ENCODE results near the gene ARHGDIA.

ARHGDIA gene

DNA sequence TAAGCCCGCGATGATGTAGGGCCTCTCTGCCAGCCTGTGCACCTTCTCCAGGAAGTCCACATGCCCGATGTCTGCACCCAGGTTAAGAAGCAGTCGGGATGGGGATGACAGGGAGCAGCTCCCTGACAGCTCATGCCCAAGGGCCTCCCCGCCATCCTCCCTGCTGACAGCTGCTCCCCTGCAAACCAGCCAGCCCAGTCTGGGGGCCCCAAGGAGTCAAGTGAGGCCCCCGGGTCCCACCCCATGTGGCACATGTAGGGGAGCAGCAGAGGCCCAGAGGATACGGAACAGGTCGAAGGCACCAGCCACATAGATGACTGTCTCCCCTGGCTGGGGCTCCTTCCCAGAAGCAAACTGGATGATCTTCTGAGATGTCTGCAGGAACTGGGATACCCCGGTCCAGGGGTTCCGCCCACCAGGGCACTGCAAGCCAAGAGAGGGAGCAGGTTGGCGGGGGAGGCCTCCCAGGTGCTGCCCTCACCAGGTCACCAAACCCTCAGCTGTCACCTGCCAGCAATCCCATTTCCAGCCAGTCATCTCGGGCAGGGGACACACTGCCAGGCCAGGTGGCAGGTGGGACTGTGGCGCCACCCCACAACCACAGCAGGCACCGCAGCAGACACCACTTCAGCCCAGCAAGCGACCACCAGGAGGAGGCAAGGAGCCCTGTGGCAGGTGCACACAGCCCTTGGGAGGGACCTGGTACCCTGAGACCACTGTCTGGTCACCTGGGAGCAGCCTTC is 35.5 kb upstream of the ARHGDIA start:
- DNase-seq, result no peak

DNA sequence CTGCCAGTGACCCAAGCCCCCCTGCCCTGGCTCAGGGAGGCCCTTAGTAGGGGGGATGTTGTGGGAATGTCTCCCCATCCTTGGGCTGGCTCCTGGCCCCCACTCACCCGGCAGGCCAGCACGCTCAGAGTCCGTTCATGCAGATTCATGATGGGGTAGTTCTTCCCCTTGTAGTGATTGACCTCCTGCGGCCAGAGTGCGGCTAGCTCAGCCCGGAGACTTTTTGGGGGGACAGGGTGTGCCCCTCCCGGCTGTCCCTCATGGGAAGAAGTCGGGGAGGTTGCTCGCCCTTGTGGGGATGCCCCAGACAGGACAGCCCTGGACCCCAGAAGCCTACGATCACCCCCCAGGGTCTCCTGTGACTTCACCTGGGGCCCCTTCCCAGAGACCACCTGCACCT is 34.9 kb upstream of the ARHGDIA start:
- no peak for DNase-seq

DNA sequence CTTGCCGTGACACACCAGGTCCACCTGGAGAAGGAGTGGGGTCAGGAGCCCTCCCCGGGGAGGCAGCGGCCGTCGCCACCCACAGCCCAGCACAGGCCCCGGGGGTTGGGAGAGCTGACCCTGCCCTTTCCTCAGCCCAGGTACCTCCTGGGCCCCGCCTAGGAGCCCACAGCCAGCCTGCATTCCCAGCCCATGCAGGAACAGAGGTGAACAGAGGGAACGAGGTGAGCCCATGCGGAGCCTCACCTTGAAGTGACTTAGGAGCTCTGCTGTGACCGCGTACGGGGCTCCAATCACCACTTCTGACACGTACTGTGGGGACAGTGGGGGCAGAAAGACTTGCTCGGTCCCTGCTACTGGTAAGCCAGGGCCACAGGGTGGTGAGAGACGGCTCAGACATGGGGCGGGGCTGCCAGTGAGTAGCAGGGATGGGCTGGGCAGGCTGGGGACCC is 34.3 kb upstream of the ARHGDIA start:
- DNase-seq, result no peak

DNA sequence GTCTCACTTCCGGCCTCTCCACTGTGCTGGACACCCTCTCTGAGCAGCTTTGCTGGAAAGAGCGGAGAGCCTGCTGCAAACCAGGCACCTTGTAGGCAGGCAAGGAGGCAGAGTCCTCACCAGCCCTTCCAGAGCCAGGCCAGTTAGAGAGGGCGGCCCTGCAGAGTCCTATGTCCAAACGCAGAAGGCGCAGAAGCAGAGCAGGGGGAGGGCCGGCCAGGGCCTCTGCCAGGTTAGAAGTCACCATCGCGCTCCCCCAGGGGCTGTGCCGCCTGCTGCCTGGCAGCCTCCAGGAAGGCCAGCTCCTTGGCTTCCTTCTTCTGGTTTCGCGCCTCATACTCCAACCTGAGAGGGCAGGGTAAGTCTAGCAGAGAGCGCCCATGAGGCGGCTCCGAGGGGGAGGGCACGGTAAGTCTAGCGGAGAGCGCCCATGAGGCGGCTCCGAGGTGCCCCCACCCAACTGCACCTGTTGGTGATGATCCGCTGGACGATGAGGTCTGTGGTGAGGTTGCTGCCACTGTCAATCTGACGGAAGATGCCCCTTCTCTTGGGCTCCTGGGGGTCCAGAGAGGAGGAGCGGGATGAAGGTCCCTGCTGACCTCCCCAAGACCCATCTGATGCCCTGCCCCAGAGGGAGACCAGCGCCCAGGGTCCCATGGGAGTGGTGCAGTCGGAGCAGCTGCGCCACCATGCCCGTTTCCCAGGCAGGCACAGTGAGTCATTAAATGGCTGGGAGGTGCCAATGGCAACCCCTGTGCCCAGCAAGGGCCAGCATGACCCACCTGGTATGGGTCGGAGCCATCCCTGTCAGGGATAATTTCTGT is 33.7 kb upstream of the ARHGDIA start:
- DNase-seq, result no peak

DNA sequence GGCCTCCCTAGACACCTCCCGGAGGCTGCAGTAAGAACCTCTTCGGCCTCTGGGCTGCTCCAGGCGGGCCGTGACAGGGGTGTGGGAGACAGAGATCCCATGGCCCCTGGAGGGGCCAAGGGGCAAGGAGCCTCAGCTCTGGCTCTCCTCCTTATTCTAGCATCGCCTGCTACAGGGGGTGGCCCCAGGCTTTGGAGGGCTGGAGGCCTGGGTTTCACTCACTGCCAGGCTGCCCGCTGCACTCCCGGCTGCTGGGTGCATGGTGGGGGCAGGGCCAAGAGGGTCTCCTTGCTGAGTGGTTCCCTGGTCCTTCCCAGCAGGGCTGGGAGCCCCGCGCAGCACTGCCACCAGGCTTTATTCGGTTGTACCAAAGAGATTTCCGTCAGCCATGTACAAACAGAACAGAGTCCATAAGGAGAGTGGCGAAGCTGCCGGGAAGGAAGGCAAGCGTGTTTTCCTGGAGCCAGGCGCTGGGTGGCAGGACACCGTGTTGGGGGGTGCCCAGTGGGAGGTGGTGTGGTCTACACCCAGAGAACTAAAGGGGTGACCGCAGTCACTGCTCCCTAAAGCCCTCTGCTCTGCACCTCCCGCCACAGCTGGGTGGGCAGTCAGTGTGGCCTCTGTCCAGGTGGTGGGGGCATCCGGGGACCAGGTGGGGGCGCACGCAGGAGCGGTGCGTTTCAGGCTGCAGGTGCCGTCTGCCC is 32.9 kb upstream of the ARHGDIA start:
- no peak for DNase-seq

DNA sequence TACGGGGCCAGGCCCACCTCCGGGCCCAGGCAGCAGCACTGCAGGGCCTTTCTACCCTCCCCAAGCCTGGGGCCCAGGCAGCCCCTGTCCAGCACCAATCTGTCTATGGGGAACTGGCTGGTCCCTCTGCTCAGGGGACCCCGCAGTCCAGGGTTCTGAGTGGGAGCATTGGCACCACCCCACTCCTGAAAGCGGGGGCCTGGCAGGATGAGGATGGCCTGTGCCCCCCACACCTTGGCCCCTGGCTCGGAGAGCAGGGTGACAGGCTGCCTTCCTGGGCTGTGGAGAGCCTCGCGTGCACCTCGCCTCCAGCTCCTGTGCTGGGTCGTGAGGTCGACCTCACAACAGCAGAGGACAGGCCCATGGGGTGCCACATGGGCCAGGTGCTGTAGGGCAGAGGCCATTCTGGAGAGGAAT is 32.3 kb upstream of the ARHGDIA start:
- DNase-seq, result no peak

DNA sequence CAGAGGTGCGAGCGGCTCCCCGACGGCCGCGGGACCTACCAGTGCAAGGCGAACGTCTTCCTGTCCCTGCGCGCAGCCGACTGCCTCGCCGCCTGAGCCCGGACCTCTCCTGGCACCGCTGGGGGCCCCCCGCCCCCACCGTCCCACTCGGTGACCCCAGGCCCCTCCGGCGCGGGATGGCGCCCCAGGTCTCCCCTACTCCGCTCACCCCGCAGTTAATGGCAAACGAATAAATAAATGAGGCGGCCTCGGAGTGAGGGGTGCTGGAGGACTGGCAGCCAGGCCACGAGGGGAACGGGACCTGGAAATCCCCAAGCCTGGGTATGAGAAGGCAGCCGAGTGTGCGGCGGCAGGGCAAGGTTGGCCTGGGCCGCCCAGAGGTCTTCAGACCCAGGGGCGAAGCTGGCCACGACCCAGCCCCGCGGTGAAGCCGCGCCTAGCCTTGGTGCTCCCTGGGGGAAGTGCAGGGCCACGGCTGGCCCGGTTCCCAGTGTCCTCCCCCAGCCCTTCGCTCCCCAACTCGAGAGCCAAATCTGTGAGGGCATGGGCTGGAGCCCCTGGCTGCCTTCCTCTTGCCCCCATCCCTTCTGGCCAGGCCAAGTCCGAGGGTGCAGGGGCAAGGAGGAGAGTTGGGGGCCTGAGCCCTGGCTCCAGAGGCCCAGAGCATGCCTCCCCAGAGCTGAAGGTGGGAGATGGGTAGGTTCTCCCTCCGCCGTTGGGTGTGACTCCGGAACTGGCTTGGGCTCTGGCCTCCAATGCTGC is 31.7 kb upstream of the ARHGDIA start:
- peak in 1 of 56 donors; percentile 18 for DNase-seq

DNA sequence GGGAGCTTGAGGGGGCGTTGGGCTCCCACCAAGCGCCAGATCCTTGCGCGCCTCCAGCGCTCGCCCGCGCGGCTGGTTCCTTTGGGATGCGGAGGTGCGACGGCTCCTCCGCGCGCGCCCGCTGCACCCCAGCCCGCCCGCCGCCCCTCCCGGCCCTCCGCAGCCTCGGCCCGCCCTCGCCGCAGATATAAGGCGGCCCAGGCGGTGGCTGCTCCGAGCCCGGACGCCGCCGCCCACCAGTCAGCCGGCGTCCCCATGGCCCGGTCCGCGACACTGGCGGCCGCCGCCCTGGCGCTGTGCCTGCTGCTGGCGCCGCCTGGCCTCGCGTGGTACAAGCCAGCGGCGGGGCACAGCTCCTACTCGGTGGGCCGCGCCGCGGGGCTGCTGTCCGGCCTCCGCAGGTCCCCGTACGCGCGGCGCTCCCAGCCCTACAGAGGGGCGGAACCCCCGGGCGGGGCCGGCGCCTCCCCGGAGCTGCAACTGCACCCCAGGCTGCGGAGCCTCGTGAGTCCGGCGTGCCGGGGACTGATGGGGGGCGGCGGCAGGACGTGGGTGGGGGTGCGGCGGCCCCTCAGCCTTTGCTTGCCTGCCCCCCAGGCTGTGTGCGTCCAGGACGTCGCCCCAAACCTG is 31.0 kb upstream of the ARHGDIA start, which contains the start of gene NPB:
Gene NPB (plus strand): TSS at position 216 of the 630 bp plus-strand sequence. CDS start 40 bp downstream, at position 256.
- DNase-seq, result peak in 8 of 56 donors; percentile 9 to 52 (median 30)

DNA sequence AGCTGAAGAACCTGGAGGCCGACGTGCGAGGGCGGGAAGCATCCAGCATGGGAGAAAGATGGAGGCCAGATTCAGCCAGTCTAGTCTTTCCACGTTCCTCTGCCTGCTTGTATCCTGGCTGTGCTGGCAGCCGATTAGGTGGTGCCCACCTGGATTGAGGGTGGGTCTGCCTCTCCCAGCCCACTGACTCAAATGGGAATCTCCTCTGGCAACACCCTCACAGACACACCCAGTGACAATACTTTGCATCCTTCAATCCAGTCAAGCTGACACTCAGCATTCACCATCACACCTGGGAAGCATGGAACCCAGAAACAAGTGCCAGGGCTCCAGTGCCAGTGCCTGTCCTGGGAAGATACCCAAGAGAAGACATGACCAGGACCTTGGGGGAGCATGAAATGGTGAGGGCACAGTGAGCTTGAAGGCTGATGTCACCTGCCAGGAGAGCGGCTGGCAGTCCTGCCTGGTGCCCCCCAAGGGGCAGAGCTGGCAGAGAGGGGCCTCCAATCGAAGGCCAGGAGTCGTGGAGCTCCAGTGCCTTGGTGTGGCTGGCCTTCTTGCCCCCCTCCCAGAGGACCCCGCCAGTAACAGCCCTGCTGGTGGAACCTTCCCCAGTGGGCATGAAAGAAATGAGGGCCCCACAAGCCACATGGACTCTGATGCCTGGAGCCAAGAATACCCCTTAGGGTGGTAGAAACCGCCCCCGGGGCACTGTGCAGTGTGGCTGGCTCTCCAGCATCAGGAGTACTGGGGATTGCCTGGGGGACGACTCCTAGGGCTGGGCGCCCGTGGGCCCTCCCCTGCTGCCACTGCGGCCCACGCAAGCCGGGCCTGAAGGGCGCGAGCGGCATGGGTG is 30.3 kb upstream of the ARHGDIA start:
- DNase-seq, result no peak

DNA sequence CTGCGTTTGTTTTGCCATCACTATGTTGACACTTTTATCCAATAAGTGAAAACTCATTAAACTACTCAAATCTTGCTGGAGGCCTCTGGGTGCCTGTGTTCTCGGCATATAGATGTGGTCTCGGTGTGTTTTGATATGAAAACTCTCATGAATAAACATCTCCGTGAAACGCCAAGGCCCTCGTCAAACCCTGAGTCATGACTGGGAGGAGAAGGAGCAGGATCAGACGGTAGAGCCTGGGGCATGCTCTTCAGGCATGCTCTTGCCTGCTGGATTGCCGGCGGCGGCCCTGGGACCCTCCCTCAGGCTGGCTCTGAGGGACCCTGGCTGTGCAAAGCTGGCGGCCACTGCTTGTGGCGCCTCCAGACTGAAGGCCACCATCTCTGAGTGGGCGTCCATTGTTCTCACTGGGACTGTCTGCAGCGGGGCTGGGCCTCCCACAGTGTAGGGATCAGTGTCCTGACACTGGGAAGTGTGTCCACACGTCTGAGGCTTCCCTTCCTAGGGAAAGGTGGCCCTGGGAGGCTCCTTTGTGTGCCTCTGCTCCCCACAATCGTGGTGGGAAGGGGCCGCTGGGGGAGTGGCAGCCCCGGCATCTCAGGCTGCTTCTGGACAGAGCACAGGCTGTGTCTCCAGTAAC is 29.2 kb upstream of the ARHGDIA start:
- DNase-seq, result no peak

DNA sequence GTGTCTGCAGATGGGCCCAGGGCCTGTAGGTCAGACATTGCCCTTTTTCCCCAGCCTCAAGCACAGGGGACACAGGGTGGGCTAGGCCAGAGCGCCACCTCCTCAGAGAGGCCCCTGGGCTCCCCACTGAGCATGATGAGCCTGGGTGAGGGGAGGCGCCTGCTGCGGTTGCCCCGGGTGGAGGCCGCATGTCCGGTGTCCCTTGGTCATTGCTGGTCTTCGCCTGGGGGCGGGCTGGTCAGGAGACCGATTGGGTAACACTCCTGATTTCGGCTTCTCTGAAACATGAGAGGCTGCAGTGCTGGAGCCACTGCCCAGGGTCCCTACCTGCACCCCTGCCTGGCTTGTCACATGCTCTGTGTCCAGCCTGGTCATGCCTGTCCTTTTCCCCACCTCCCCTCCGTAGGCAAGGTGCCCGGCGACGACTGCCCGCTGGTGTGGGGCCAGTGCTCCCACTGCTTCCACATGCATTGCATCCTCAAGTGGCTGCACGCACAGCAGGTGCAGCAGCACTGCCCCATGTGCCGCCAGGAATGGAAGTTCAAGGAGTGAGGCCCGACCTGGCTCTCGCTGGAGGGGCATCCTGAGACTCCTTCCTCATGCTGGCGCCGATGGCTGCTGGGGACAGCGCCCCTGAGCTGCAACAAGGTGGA is 28.5 kb upstream of the ARHGDIA start:
- no peak for DNase-seq

DNA sequence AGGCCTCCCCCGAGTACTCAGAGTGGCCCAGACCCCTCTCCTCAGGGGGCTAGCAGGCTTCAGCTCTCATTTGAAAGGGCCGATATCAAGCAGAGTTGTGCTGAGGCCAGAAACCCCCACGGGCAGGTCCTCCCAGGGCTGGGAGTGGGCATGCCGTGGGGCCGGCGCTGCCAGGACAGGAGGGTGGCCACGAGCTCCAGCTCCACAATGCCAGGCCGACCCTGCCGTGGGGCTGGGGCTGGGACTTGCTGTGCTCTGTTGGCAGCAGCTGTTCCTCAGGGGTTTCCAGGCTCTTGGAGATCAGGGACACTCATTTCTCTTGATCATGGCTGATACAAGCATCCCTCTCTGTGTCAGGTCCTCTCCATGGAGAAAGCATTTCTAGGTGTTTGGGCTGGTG is 27.7 kb upstream of the ARHGDIA start:
- no peak for DNase-seq

DNA sequence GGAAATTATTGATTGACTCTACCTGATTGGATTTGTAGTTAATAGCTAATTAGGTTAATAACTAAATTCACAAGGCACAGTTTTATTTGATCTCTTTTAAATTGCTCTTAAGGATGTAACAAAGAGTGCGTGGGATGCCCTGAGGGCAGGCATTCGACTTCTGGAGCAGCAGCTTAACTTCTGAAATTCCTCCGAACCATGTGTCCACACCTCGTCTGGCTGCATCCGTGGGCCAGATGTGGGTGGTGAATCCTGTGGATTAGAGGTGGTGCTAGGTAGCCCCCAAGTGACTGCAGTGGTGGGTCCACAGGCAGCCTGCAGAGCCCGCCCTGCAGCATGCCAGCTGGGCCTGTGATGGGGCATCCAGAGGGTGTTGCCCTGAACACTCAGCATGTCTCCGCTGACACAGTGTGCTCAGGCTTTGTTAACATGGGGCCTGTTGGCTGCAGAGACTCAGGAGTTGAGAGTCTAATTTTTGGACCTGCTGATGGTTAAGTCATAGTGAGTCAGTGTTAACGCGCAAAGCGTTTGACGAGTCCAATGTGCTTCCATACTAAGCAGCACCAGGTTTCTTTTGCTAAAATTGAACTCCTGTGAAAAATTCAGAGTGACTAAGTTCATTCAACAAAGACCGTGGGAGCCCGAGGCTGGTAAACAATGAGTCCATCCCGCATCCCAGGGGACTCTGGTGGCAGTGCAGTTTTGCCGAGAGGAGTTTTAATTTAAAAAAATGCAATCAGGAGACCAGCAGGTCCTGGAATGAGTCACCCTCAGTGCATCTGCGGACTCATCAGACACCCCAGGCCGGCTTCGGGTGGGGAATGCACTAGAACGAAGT is 27.1 kb upstream of the ARHGDIA start:
- peak in 3 of 56 donors; percentile 7 to 37 (median 23) for DNase-seq

DNA sequence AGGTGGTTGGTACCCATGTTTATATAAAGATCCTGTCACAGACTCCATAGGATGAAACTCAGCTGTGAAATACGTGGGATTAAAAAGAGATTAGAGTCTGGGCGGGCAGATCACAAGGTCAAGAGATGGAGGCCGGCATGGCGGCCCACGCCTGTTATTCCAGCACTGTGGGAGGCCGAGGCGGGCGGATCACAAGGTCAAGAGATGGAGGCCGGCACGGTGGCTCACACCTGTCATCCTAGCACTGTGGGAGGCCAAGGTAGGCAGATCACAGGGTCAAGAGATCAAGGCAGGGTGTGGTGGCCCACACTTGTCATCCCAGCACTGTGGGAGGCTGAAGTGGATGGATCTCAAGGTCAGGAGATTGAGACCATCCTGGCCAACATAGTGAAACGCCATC is 24.3 kb upstream of the ARHGDIA start:
- DNase-seq, result no peak

DNA sequence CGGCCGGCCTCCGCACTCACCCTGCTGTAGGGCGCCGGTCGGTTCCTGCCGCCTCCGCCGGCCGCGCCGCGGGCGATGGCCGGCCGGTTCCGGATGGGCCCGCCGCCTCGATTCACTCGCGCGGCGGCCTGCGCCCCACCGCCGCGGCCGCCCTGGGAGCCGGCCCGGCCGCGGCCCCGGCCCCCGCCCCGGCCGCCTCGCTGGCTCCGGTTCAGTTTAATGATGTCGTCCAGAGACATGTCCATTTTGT is 20.1 kb upstream of the ARHGDIA start:
- DNase-seq, result no peak

DNA sequence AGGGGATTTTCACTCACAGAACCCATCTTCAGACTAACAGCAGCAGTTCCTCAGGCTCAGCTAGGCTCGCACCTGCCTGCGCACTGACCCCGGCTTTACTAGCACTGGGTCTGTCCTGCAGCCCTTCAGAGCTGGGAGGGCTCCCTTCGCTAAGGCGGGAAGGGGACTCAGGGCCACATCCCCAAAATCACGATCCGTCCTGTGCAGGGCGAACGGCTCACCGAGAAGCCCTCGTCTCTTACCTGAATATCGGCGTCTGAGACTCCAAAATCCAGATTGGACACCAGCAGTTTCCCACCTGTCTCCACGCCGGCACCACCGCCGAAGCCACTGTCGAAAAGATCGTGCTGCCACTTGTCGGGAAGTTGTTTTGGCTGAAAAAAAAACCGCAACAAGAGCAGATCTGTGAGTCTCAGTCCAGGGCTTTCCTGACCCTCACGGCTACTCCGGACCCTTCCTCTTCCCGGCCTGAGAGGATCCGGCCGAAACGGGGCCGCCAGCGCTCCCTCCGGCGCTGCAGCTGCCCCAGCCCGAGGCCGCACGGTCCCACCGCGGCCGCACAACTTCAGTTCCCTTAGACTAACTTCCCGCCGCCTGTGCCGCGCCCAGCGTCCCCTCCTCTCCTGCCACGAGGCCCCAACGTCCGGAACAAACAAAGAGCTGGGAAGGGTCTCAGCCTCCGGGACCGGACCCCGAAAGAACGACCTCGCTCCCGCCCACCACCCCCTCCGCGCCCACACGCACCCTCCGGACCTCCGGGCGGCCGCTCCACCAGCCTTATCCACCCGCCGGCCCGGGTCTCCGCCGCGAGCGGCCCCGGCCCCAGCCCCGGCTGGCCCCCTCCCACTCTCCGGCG is 19.5 kb upstream of the ARHGDIA start:
- no peak for DNase-seq

DNA sequence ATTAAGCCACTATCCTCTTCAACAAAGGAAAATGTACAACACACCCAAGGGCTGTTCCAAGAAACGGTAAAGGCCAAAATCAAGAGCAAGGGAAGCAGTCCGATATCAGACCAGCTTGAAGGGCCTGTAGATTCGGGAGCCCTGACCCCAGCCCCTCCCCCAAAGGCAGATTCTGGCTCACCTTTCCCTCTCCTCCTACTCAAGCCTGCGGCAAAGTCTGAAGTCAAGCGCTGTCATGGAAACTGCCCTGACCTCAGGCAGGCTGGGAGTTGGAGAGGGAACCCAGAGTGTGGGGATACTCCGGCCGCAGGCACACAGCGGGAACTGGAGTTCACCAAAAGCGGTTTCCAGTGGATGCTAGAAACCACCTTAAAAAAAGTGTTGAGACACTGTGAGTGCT is 18.5 kb upstream of the ARHGDIA start:
- DNase-seq, result no peak

Measured in amygdala (tissue), 56 donors.